Activated CD8-positive, alpha-beta memory T cell treated with anti-CD3 and anti-CD28 coated beads for 4 hours (primary cell): ENCODE data around the gene NSMCE1.
"Not testable (repeated sequence)": the region's sequence is repeated elsewhere in the genome, so short reads cannot be mapped to it uniquely, and the experiment has no call there.

ENCODE experiments used
- DNase-seq, 2 donors: peaks; one replicate each; pipeline ENCODE4 v3.0.0-alpha.2; 2020; ENCODE audit warnings: low read depth in 2 of 2

NSMCE1 gene

GRCh38 chr16:27272697-27273096, 4.1 kb upstream of the NSMCE1 start:
- DNase-seq: not testable (repeated sequence)

- DNase-seq: no peak
Observed at GRCh38 chr16:27272076-27272475, 3.5 kb upstream of the NSMCE1 start.

- no peak for DNase-seq
Observed at GRCh38 chr16:27270349-27270748, 1.8 kb upstream of the NSMCE1 start.

GRCh38 chr16:27269300-27270150, 953 bp upstream of the NSMCE1 start:
- no peak for DNase-seq

GRCh38 chr16:27267037-27267677, 1.4 kb downstream of the NSMCE1 start:
- no peak for DNase-seq

- DNase-seq: no peak
Observed at GRCh38 chr16:27265982-27266381, 2.6 kb downstream of the NSMCE1 start.

GRCh38 chr16:27264151-27264550, 4.4 kb downstream of the NSMCE1 start:
- no peak for DNase-seq

GRCh38 chr16:27262904-27263423, 5.6 kb downstream of the NSMCE1 start:
- not testable (repeated sequence) for DNase-seq

- no peak for DNase-seq
Observed at GRCh38 chr16:27259710-27260109, 8.9 kb downstream of the NSMCE1 start.

GRCh38 chr16:27258241-27258734, 10.3 kb downstream of the NSMCE1 start:
- no peak for DNase-seq

GRCh38 chr16:27257271-27257670, 11.3 kb downstream of the NSMCE1 start:
- no peak for DNase-seq

- no peak for DNase-seq
Observed at GRCh38 chr16:27256861-27257260, 11.7 kb downstream of the NSMCE1 start.

GRCh38 chr16:27254262-27254811, 14.2 kb downstream of the NSMCE1 start:
- DNase-seq: no peak

GRCh38 chr16:27253526-27253930, 15.0 kb downstream of the NSMCE1 start:
- DNase-seq: no peak

- DNase-seq: no peak
Observed at GRCh38 chr16:27252206-27252585, 16.4 kb downstream of the NSMCE1 start.

- DNase-seq: no peak
Observed at GRCh38 chr16:27251541-27252205, 16.9 kb downstream of the NSMCE1 start.

GRCh38 chr16:27248886-27249285, 19.7 kb downstream of the NSMCE1 start:
- DNase-seq: not testable (repeated sequence)

- no peak for DNase-seq
Observed at GRCh38 chr16:27248036-27248435, 20.5 kb downstream of the NSMCE1 start.

- DNase-seq: not testable (repeated sequence)
Observed at GRCh38 chr16:27247076-27247475, 21.5 kb downstream of the NSMCE1 start.

- no peak for DNase-seq
Observed at GRCh38 chr16:27246439-27246838, 22.1 kb downstream of the NSMCE1 start.

GRCh38 chr16:27245276-27246172, 23.0 kb downstream of the NSMCE1 start:
- no peak for DNase-seq
